ENCODE results near the gene C1RL. TPM values are rescaled to one million over a fixed set of nuclear protein-coding genes. Genes with fewer than 3 reads are reported as not detected.

Gene C1RL
- total RNA-seq, 6 donors from 2014 or later: 55.9 to 224 (median 82.7) TPM

GRCh38 chr12:7100239-7100638 lies 8.8 kb downstream of the C1RL start:
- no peak for TF ChIP-seq POLR2AphosphoS5 (IDR thresholded peaks at IDR 0.05)
- no peak for TF ChIP-seq POLR2A (IDR thresholded peaks at IDR 0.05)
- no peak for TF ChIP-seq EP300 (IDR thresholded peaks at IDR 0.05)
- DNase-seq: no peak
- no peak overlapping the region for H3K27ac ChIP-seq
- H3K9me3 ChIP-seq: no peaks in the 10 kb centered on the region
- H3K4me1 ChIP-seq: peaks cover 0 to 12% (median 5%) of the 10 kb centered on the region in 4 donors
- ATAC-seq (ENCODE audit: low FRiP score in 2 of 2): no peak
- 85 to 94% methylated on average over 4 of the region's 4 CpGs for WGBS, 2 donors
- H3K27me3 ChIP-seq: no peaks in the 10 kb centered on the region
- H3K36me3 ChIP-seq: peaks cover 6 to 58% (median 27%) of the 10 kb centered on the region in 4 donors
- no peak overlapping the region for H3K4me3 ChIP-seq

- DNase-seq: peak in 1 of 2 donors; percentile 16
- ATAC-seq (ENCODE audit: low FRiP score in 2 of 2): no peak
- no peak for TF ChIP-seq CTCF (IDR thresholded peaks at IDR 0.05)
- no peak for TF ChIP-seq EP300 (IDR thresholded peaks at IDR 0.05)
- TF ChIP-seq POLR2AphosphoS5 (IDR thresholded peaks at IDR 0.05): no peak
- TF ChIP-seq POLR2A (IDR thresholded peaks at IDR 0.05): no peak
- no peak overlapping the region for H3K27ac ChIP-seq
- WGBS, 2 donors: 83 to 88% methylated on average over 7 to 9 of the region's 9 CpGs
- H3K36me3 ChIP-seq: peaks cover 6 to 55% (median 27%) of the 10 kb centered on the region in 4 donors
- no peak overlapping the region for H3K4me3 ChIP-seq
- peaks cover 0 to 13% (median 4%) of the 10 kb centered on the region in 4 donors for H3K4me1 ChIP-seq
- H3K27me3 ChIP-seq: no peaks in the 10 kb centered on the region
- H3K9me3 ChIP-seq: no peaks in the 10 kb centered on the region
Observed at GRCh38 chr12:7099290-7099996, 9.6 kb downstream of the C1RL start.

- peak in 1 of 2 donors; percentile 76 for DNase-seq
- WGBS, 2 donors: 87 to 90% methylated on average over 18 to 19 of the region's 19 CpGs
- Histone ChIP-seq H3K4me1 (peaks cover 7 to 35% (median 14%) of the 10 kb centered on the region in 4 donors), H3K27me3 (no peaks in the 10 kb centered on the region), H3K36me3 (peaks cover 6 to 39% (median 21%) of the 10 kb centered on the region in 4 donors), H3K9me3 (no peaks in the 10 kb centered on the region), H3K27ac (no peak overlapping the region), H3K4me3 (no peak overlapping the region)
- ATAC-seq (ENCODE audit: low FRiP score in 2 of 2): no peak
- TF ChIP-seq CTCF (IDR thresholded peaks at IDR 0.05) (no peak), POLR2AphosphoS5 (IDR thresholded peaks at IDR 0.05) (no peak), EP300 (IDR thresholded peaks at IDR 0.05) (no peak), POLR2A (IDR thresholded peaks at IDR 0.05) (no peak)
Observed at GRCh38 chr12:7096979-7097378, 12.0 kb downstream of the C1RL start.

- ATAC-seq (ENCODE audit: low FRiP score in 2 of 2): no peak
- WGBS, 2 donors: 75 to 85% methylated on average over 9 to 26 of the region's 26 CpGs
- no peak for DNase-seq
- Histone ChIP-seq H3K27ac (peak overlapping the region in 1 of 4 donors; percentile 1), H3K36me3 (peaks cover 6 to 32% (median 18%) of the 10 kb centered on the region in 4 donors), H3K4me1 (peaks cover 12 to 42% (median 20%) of the 10 kb centered on the region in 4 donors), H3K27me3 (no peaks in the 10 kb centered on the region), H3K4me3 (no peak overlapping the region), H3K9me3 (no peaks in the 10 kb centered on the region)
- no peak for TF ChIP-seq EP300 (IDR thresholded peaks at IDR 0.05)
- no peak for TF ChIP-seq POLR2AphosphoS5 (IDR thresholded peaks at IDR 0.05)
- no peak for TF ChIP-seq POLR2A (IDR thresholded peaks at IDR 0.05)
- TF ChIP-seq CTCF (IDR thresholded peaks at IDR 0.05): no peak
Observed at GRCh38 chr12:7096006-7096932, 12.7 kb downstream of the C1RL start.

GRCh38 chr12:7093892-7094291 lies 15.1 kb downstream of the C1RL start:
- Histone ChIP-seq H3K27me3 (no peaks in the 10 kb centered on the region), H3K36me3 (peaks cover 0 to 23% (median 17%) of the 10 kb centered on the region in 4 donors), H3K27ac (no peak overlapping the region), H3K4me3 (no peak overlapping the region), H3K9me3 (no peaks in the 10 kb centered on the region), H3K4me1 (peaks cover 20 to 49% (median 28%) of the 10 kb centered on the region in 4 donors)
- peak in 1 of 4 donors; percentile 34 for TF ChIP-seq POLR2A (IDR thresholded peaks at IDR 0.05)
- TF ChIP-seq EP300 (IDR thresholded peaks at IDR 0.05): no peak
- ATAC-seq (ENCODE audit: low FRiP score in 2 of 2) (peak in 1 of 2 donors; percentile 42), DNase-seq (no peak)
- 59 to 66% methylated on average over 10 of the region's 10 CpGs for WGBS, 2 donors
